Karpas-422 (cell line): Measurements from ENCODE around the gene CDK5R2. TPM values are rescaled to one million over a fixed set of nuclear protein-coding genes. Genes with fewer than 3 reads are reported as not detected.
A peak's percentile ranks its signal among the peaks of the same experiment; 100 is the strongest.

Experiments
- DNase-seq: peaks from one replicate; pipeline ENCODE4 v3.0.0-alpha.2; 2015
- H2AFZ ChIP-seq: fragments of 200-600 bp; sonication (generic); 2 replicates; pipeline ENCODE4 v1.6.1; 2014; ENCODE audit warnings: antibody characterized with exemption, low read length, mixed read lengths
- H3K27ac ChIP-seq: fragments of 200-600 bp; sonication (generic); 2 replicates; pipeline ENCODE4 v1.5.1; 2014; ENCODE audit warnings: mild to moderate bottlenecking, low read length, moderate library complexity
- H3K27me3 ChIP-seq: fragments of 200-600 bp; sonication (generic); 2 replicates; pipeline ENCODE4 v1.6.1; 2014; ENCODE audit warnings: low read length, mixed read lengths
- H3K36me3 ChIP-seq: fragments of 200-600 bp; sonication (generic); 2 replicates; pipeline ENCODE4 v1.6.1; 2014; ENCODE audit warnings: low read length, mixed read lengths; ENCODE audit not compliant: insufficient read depth
- H3K4me1 ChIP-seq: fragments of 200-600 bp; sonication (generic); 2 replicates; pipeline ENCODE4 v1.6.1; 2014; ENCODE audit warnings: mild to moderate bottlenecking, low read length, mixed read lengths
- H3K4me2 ChIP-seq: fragments of 200-600 bp; sonication (generic); 2 replicates; pipeline ENCODE4 v1.6.1; 2014; ENCODE audit warnings: low read length, low read depth, mild to moderate bottlenecking; ENCODE audit not compliant: poor library complexity, severe bottlenecking
- H3K4me3 ChIP-seq: fragments of 200-600 bp; sonication (generic); 2 replicates; pipeline ENCODE4 v1.5.1; 2014; ENCODE audit warnings: mild to moderate bottlenecking, antibody characterized with exemption, low read length, mixed read lengths
- H3K79me2 ChIP-seq: fragments of 200-600 bp; sonication (generic); 2 replicates; pipeline ENCODE4 v1.6.1; 2014; ENCODE audit warnings: mild to moderate bottlenecking, low read length, mixed read lengths
- H3K9ac ChIP-seq: fragments of 200-600 bp; sonication (generic); 2 replicates; pipeline ENCODE4 v1.6.0; 2014; ENCODE audit warnings: low read length
- H3K9me2 ChIP-seq: fragments of 200-600 bp; sonication (generic), shearing (Covaris generic); replicated peaks from 2 replicates; pipeline ENCODE4 v1.6.0; 2014; ENCODE audit warnings: mild to moderate bottlenecking, low read length, moderate library complexity; ENCODE audit not compliant: insufficient read depth
- H3K9me3 ChIP-seq: fragments of 300-700, 200-600 bp; sonication (generic); 2 replicates; pipeline ENCODE4 v1.6.1; 2014; ENCODE audit warnings: low read length, mixed read lengths
- H4K20me1 ChIP-seq: fragments of 200-600 bp; sonication (generic); 2 replicates; pipeline ENCODE4 v1.6.1; 2014; ENCODE audit warnings: mild to moderate bottlenecking, antibody characterized with exemption, low read length, low read depth; ENCODE audit not compliant: insufficient read depth
- total RNA-seq: library from RNA; depleted of rRNA; stranded (reverse); fragments of >200 nt; shearing (Covaris generic); gene quantifications from 2 replicates; pipeline ENCODE4 v1.2.3, GENCODE V29; 2014; ENCODE audit warnings: low replicate concordance

CDK5R2 gene
- total RNA-seq, 1 experiment from 2014 or later = not detected

- H3K4me3 ChIP-seq = no peak overlapping the region
- no peak overlapping the region for H3K9ac ChIP-seq
- no peak for DNase-seq
- H3K36me3 ChIP-seq = no peaks in the 10 kb centered on the region
- no peaks in the 10 kb centered on the region for H4K20me1 ChIP-seq
- peaks cover 11% of the 10 kb centered on the region for H3K4me1 ChIP-seq
- no peaks in the 10 kb centered on the region for H3K9me2 ChIP-seq
- no peaks in the 10 kb centered on the region for H3K9me3 ChIP-seq
- H3K27me3 ChIP-seq = no peaks in the 10 kb centered on the region
- H3K79me2 ChIP-seq = no peaks in the 10 kb centered on the region
- H3K4me2 ChIP-seq = no peak overlapping the region
- H2AFZ ChIP-seq = no peak overlapping the region
- no peak overlapping the region for H3K27ac ChIP-seq
These were observed 1.2 kb upstream of the CDK5R2 start for GRCh38 chr2:218958276-218958675.

GRCh38 chr2:218959761-218960308 is 369 bp downstream of the CDK5R2 start:
- no peaks in the 10 kb centered on the region for H3K27me3 ChIP-seq
- DNase-seq = no peak
- no peaks in the 10 kb centered on the region for H3K36me3 ChIP-seq
- H2AFZ ChIP-seq = no peak overlapping the region
- H3K27ac ChIP-seq = no peak overlapping the region
- no peaks in the 10 kb centered on the region for H3K9me3 ChIP-seq
- H3K4me3 ChIP-seq = peak overlapping the region; percentile 67
- peaks cover 23% of the 10 kb centered on the region for H3K4me1 ChIP-seq
- peak overlapping the region; percentile 75 for H3K4me2 ChIP-seq
- H3K9me2 ChIP-seq = no peaks in the 10 kb centered on the region
- H3K79me2 ChIP-seq = no peaks in the 10 kb centered on the region
- H4K20me1 ChIP-seq = no peaks in the 10 kb centered on the region
- peak overlapping the region; percentile 65 for H3K9ac ChIP-seq

GRCh38 chr2:218960309-218961165 is 1.1 kb downstream of the CDK5R2 start:
- Histone ChIP-seq H3K9me2 (no peaks in the 10 kb centered on the region), H3K4me2 (no peak overlapping the region), H3K79me2 (no peaks in the 10 kb centered on the region), H3K4me1 (peaks cover 24% of the 10 kb centered on the region), H2AFZ (no peak overlapping the region), H3K27ac (no peak overlapping the region), H3K9me3 (no peaks in the 10 kb centered on the region), H3K9ac (no peak overlapping the region), H3K4me3 (no peak overlapping the region), H3K36me3 (no peaks in the 10 kb centered on the region), H3K27me3 (no peaks in the 10 kb centered on the region), H4K20me1 (no peaks in the 10 kb centered on the region)
- no peak for DNase-seq

GRCh38 chr2:218961229-218961628 is 1.8 kb downstream of the CDK5R2 start:
- Histone ChIP-seq H3K4me1 (peaks cover 24% of the 10 kb centered on the region), H3K9me2 (no peaks in the 10 kb centered on the region), H3K27ac (no peak overlapping the region), H3K36me3 (no peaks in the 10 kb centered on the region), H3K79me2 (no peaks in the 10 kb centered on the region), H2AFZ (no peak overlapping the region), H3K4me3 (no peak overlapping the region), H3K27me3 (no peaks in the 10 kb centered on the region), H4K20me1 (no peaks in the 10 kb centered on the region), H3K9ac (no peak overlapping the region), H3K4me2 (no peak overlapping the region), H3K9me3 (no peaks in the 10 kb centered on the region)
- no peak for DNase-seq

GRCh38 chr2:218961651-218962570 is 2.4 kb downstream of the CDK5R2 start:
- Histone ChIP-seq H3K9ac (no peak overlapping the region), H3K79me2 (no peaks in the 10 kb centered on the region), H3K4me2 (no peak overlapping the region), H3K9me2 (no peaks in the 10 kb centered on the region), H3K4me3 (no peak overlapping the region), H3K27me3 (no peaks in the 10 kb centered on the region), H3K36me3 (no peaks in the 10 kb centered on the region), H3K4me1 (peaks cover 24% of the 10 kb centered on the region), H3K27ac (no peak overlapping the region), H3K9me3 (no peaks in the 10 kb centered on the region), H2AFZ (no peak overlapping the region), H4K20me1 (no peaks in the 10 kb centered on the region)
- DNase-seq = no peak

GRCh38 chr2:218962859-218963492 is 3.5 kb downstream of the CDK5R2 start:
- Histone ChIP-seq H3K27me3 (no peaks in the 10 kb centered on the region), H3K4me2 (no peak overlapping the region), H3K79me2 (no peaks in the 10 kb centered on the region)

GRCh38 chr2:218963601-218964000 is 4.1 kb downstream of the CDK5R2 start:
- no peaks in the 10 kb centered on the region for H3K36me3 ChIP-seq
- no peaks in the 10 kb centered on the region for H4K20me1 ChIP-seq
- H2AFZ ChIP-seq = no peak overlapping the region
- no peak overlapping the region for H3K4me3 ChIP-seq
- no peak overlapping the region for H3K9ac ChIP-seq
- no peaks in the 10 kb centered on the region for H3K79me2 ChIP-seq
- H3K27me3 ChIP-seq = no peaks in the 10 kb centered on the region
- no peak overlapping the region for H3K27ac ChIP-seq
- peaks cover 23% of the 10 kb centered on the region for H3K4me1 ChIP-seq
- no peaks in the 10 kb centered on the region for H3K9me2 ChIP-seq
- no peak overlapping the region for H3K4me2 ChIP-seq
- no peak for DNase-seq
- no peaks in the 10 kb centered on the region for H3K9me3 ChIP-seq

More at GRCh38 chr2:218962859-218963492, 3.5 kb downstream of the CDK5R2 start:
- H2AFZ ChIP-seq = no peak overlapping the region
- peak; percentile 56 for DNase-seq
- H3K9me2 ChIP-seq = no peaks in the 10 kb centered on the region
- H3K36me3 ChIP-seq = no peaks in the 10 kb centered on the region
- no peak overlapping the region for H3K27ac ChIP-seq
- H3K4me1 ChIP-seq = peaks cover 24% of the 10 kb centered on the region
- H3K9me3 ChIP-seq = no peaks in the 10 kb centered on the region
- H3K9ac ChIP-seq = no peak overlapping the region
- H3K4me3 ChIP-seq = no peak overlapping the region
- H4K20me1 ChIP-seq = no peaks in the 10 kb centered on the region
